Measurements from ENCODE around the gene ADGRV1.

DNA sequence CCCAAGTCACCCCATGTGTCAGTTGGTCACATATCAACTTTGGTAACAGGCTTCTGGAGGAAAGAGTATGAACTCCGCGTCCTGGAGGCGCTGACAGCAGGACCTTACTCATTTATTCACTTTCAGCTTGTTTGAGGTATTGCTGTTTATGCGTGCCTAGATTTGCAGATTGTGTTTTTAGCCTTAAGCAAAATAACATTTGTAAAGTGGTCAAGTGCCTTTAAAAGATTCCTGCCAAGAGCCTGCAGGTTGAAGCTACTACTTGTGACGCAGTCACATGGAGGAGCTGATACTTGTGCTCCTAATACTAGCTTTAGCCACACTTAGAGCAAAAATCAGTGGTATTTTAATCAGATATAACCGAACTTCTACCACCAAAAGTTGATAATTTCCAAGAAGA lies 351.3 kb downstream of the ADGRV1 start:
- TF ChIP-seq, protein P1, sequence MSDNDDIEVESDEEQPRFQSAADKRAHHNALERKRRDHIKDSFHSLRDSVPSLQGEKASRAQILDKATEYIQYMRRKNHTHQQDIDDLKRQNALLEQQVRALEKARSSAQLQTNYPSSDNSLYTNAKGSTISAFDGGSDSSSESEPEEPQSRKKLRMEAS (CRISPR knock-in tag; IDR thresholded peaks at IDR 0.05), result no peak
- TF ChIP-seq FOXP1 (CRISPR knock-in tag; IDR thresholded peaks at IDR 0.05), result no peak
- TF ChIP-seq NFATC3 (IDR thresholded peaks at IDR 0.05), result no peak
- TF ChIP-seq, protein P2, sequence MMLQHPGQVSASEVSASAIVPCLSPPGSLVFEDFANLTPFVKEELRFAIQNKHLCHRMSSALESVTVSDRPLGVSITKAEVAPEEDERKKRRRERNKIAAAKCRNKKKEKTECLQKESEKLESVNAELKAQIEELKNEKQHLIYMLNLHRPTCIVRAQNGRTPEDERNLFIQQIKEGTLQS (IDR thresholded peaks at IDR 0.05), result no peak
- TF ChIP-seq, protein P2 (CRISPR knock-in tag; conservative IDR thresholded peaks at IDR 0.05), result no peak
- TF ChIP-seq TFAM (CRISPR knock-in tag; conservative IDR thresholded peaks at IDR 0.05), result no peak
- TF ChIP-seq FOS (IDR thresholded peaks at IDR 0.05; ENCODE audit: extremely low read depth, insufficient read length), result no peak
- TF ChIP-seq KLF10 (CRISPR knock-in tag; IDR thresholded peaks at IDR 0.05), result no peak
- no peak for TF ChIP-seq ZBTB8A (IDR thresholded peaks at IDR 0.05; ENCODE audit: partially characterized antibody)

Measured in K562 (cell line).